GM19328 (cell line): ENCODE measurements around the gene KRTAP4-2.
"Not testable (repeated sequence)": the region's sequence is repeated elsewhere in the genome, so short reads cannot be mapped to it uniquely, and the experiment has no call there.

Experiments used
- ATAC-seq: cut with Tn5 transposase; IDR thresholded peaks from one replicate; pipeline ENCODE4 v1.9.1; 2021; ENCODE audit warnings: mild to moderate bottlenecking, moderate library complexity; ENCODE audit not compliant: unreplicated experiment

KRTAP4-2 gene

GRCh38 chr17:41177727-41178271 lies at the start of gene KRTAP4-2:
Gene KRTAP4-2, minus strand, starts transcription at chr17:41178221. Its CDS starts 57 bp downstream, at chr17:41178164.
- ATAC-seq: no peak

- ATAC-seq: not testable (repeated sequence)
These were observed 48.6 kb upstream of the KRTAP4-2 start, which contains the start of gene KRTAP9-2 for GRCh38 chr17:41226598-41227095. Gene KRTAP9-2, plus strand, starts transcription at chr17:41226648. Its CDS starts 7 bp downstream, at chr17:41226655.

- no peak for ATAC-seq
These were observed 48.0 kb upstream of the KRTAP4-2 start for GRCh38 chr17:41226051-41226450.

- ATAC-seq: no peak
These were observed 45.8 kb upstream of the KRTAP4-2 start for GRCh38 chr17:41223821-41224220.

GRCh38 chr17:41215681-41216080 lies 37.7 kb upstream of the KRTAP4-2 start:
- ATAC-seq: no peak

GRCh38 chr17:41212524-41213169 lies 34.6 kb upstream of the KRTAP4-2 start:
- ATAC-seq: no peak

GRCh38 chr17:41211845-41212466 lies 33.9 kb upstream of the KRTAP4-2 start:
- no peak for ATAC-seq

- ATAC-seq: no peak
These were observed 21.5 kb upstream of the KRTAP4-2 start for GRCh38 chr17:41199421-41200078.

- ATAC-seq: no peak
These were observed 18.0 kb upstream of the KRTAP4-2 start for GRCh38 chr17:41196068-41196467.

GRCh38 chr17:41190328-41190727 lies 12.3 kb upstream of the KRTAP4-2 start:
- ATAC-seq: no peak

- ATAC-seq: not testable (repeated sequence)
These were observed 11.9 kb upstream of the KRTAP4-2 start, which contains the start of gene KRTAP9-1 for GRCh38 chr17:41189837-41190318. Gene KRTAP9-1, plus strand, starts transcription at chr17:41189887. Its CDS starts 0 bp downstream, at chr17:41189887.

- ATAC-seq: no peak
These were observed 8.9 kb upstream of the KRTAP4-2 start for GRCh38 chr17:41186872-41187271.

- no peak for ATAC-seq
These were observed 7.0 kb upstream of the KRTAP4-2 start for GRCh38 chr17:41185001-41185400.

GRCh38 chr17:41184480-41184961 lies 6.5 kb upstream of the KRTAP4-2 start, which contains the start of gene KRTAP4-1:
Gene KRTAP4-1, minus strand, starts transcription at chr17:41184911. Its CDS starts 57 bp downstream, at chr17:41184854.
- no peak for ATAC-seq

GRCh38 chr17:41178843-41179616 lies 1.0 kb upstream of the KRTAP4-2 start:
- ATAC-seq: no peak

GRCh38 chr17:41178341-41178740 lies 320 bp upstream of the KRTAP4-2 start:
- ATAC-seq: no peak

GRCh38 chr17:41176744-41177387 lies 1.2 kb downstream of the KRTAP4-2 start:
- no peak for ATAC-seq

- no peak for ATAC-seq
These were observed 6.1 kb downstream of the KRTAP4-2 start for GRCh38 chr17:41171886-41172285.

GRCh38 chr17:41168121-41168520 lies 9.9 kb downstream of the KRTAP4-2 start, which contains the start of gene KRTAP4-3:
Gene KRTAP4-3, minus strand, starts transcription at chr17:41168221. Its CDS starts 49 bp downstream, at chr17:41168172.
- no peak for ATAC-seq
